ENCODE results near the gene MYO5B.

- TF ChIP-seq POLR2AphosphoS5 (IDR thresholded peaks at IDR 0.05; ENCODE audit: insufficient read depth in 1 of 2, low read depth in 1 of 2), result no peak
- no peak for TF ChIP-seq CTCF (IDR thresholded peaks at IDR 0.05)
Measured at GRCh38 chr18:49845629-49846360, 349.2 kb downstream of the MYO5B start.
